ENCODE data around the gene PNPLA4. TPM values are rescaled to one million over a fixed set of nuclear protein-coding genes. Genes with fewer than 3 reads are reported as not detected.
A peak's percentile ranks its signal among the peaks of the same experiment; 100 is the strongest.

The PNPLA4 gene
- total RNA-seq, 1 donor from 2014 or later, result 11.4 TPM

DNA sequence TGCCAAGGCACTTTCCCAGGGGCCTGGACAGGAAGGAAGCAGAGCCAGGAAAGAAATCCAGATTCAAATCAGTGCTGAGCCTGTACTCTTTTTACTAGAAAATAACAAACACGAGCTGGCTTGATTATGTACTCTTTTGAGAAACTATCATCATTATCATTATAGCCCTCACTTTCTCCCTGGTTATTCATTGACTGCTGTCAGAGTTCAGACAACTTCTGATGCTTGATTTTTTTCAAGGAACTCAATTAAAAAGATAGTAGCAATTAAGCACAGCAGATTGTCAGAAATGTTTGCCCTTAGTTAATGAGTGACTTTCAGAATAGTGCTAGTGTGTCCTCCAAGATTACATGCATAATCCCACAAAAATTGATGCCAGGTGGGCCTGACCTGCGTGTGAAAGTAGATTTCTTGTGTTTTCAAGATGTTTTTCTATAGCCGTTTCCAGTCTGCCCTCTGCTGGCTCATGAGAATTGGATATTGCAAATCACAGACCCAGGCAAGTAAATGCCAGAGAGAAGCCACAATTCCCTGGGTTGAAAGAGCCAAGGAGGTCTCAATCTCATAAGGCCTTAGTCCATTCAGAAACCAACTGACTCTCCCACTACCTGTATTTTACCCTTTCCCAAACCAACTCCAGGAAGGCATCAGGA is 14.3 kb upstream of the PNPLA4 start:
- no peak overlapping the region for H3K4me3 ChIP-seq
- H3K4me1 ChIP-seq, result no peaks in the 10 kb centered on the region
- intact Hi-C loops (cut with DNase I), result no loop called here
- H3K36me3 ChIP-seq, result no peaks in the 10 kb centered on the region
- DNase-seq, result no peak
- H3K27ac ChIP-seq, result no peak overlapping the region
- ATAC-seq, result no peak
- H3K27me3 ChIP-seq (ENCODE audit: low read depth), result no peaks in the 10 kb centered on the region
- H3K9me3 ChIP-seq, result no peaks in the 10 kb centered on the region
- TF ChIP-seq CTCF (IDR thresholded peaks at IDR 0.05), result no peak

- Histone ChIP-seq H3K36me3 (no peaks in the 10 kb centered on the region), H3K4me3 (no peak overlapping the region), H3K9me3 (no peaks in the 10 kb centered on the region), H3K27me3 (ENCODE audit: low read depth) (no peaks in the 10 kb centered on the region), H3K27ac (no peak overlapping the region), H3K4me1 (no peaks in the 10 kb centered on the region)
- no peak for ATAC-seq
- intact Hi-C loops (cut with DNase I), result no loop called here
- TF ChIP-seq CTCF (IDR thresholded peaks at IDR 0.05), result no peak
- DNase-seq, result no peak
Observed at GRCh38 chrX:7934026-7934425, 6.8 kb upstream of the PNPLA4 start.

- Histone ChIP-seq H3K27ac (peak overlapping the region; percentile 84), H3K4me1 (no peaks in the 10 kb centered on the region), H3K36me3 (no peaks in the 10 kb centered on the region), H3K9me3 (no peaks in the 10 kb centered on the region), H3K27me3 (ENCODE audit: low read depth) (no peaks in the 10 kb centered on the region), H3K4me3 (peak overlapping the region; percentile 59)
- DNase-seq, result no peak
- no peak for TF ChIP-seq CTCF (IDR thresholded peaks at IDR 0.05)
- intact Hi-C loops (cut with DNase I), result no loop called here
- ATAC-seq, result peak; percentile 85
Observed at GRCh38 chrX:7926914-7927258, 327 bp downstream of the PNPLA4 start.

DNA sequence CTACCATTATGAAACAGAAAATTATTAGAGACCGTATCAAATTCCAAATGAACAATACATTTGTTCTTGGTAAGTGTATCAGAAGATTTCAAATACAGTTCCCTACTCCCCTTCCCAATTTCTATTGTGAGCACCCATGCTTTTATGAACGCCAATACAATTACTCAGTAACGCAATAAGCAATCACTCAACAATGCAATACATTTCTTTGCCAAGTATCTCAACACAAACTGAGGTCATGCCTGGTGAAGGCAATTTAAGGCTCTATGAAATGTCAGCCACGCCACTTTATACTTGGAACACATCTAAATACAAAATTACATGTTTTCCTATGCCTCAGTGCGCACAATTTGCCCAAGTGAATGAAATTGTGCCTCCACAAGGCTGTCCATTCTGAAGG is 712 bp downstream of the PNPLA4 start:
- no peaks in the 10 kb centered on the region for H3K4me1 ChIP-seq
- intact Hi-C loops (cut with DNase I), result no loop called here
- DNase-seq (no peak), ATAC-seq (no peak)
- no peaks in the 10 kb centered on the region for H3K27me3 ChIP-seq (ENCODE audit: low read depth)
- peak overlapping the region; percentile 59 for H3K4me3 ChIP-seq
- no peaks in the 10 kb centered on the region for H3K9me3 ChIP-seq
- TF ChIP-seq CTCF (IDR thresholded peaks at IDR 0.05), result no peak
- peak overlapping the region; percentile 84 for H3K27ac ChIP-seq
- peaks cover under 1% of the 10 kb centered on the region for H3K36me3 ChIP-seq

DNA sequence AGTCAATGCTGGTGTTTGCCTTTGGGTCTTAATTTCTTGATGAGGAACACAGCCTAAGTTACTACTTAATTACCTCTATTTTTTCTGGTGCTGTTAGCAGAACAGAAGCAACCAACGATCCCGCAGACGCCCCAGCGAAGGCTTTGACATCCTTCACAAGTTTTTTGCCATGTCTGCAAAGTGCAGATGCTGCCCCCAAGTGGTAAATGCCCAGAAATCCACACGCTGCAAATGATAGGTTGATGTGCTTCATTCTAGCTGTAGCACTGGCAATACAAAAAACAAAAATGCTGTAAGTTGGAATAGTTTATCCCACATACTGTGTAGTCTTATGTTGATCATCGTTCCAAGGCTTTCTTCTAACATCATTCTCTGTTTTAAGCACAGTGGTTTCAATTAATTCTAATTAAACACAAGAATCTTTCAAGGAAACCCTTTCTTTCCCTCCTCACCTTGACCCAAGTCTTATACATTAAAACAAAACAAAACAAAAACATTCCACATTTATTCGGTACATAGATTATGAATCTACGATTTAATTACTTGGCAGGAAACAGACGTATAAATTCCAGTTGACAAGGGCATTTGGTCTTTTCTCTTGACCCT is 1.2 kb downstream of the PNPLA4 start:
- peak; percentile 45 for DNase-seq
- Histone ChIP-seq H3K4me3 (no peak overlapping the region), H3K27me3 (ENCODE audit: low read depth) (no peaks in the 10 kb centered on the region), H3K4me1 (no peaks in the 10 kb centered on the region), H3K36me3 (peaks cover 5% of the 10 kb centered on the region), H3K27ac (no peak overlapping the region), H3K9me3 (no peaks in the 10 kb centered on the region)
- ATAC-seq, result peak; percentile 51 to 53
- intact Hi-C loops (cut with DNase I), result no loop called here
- TF ChIP-seq CTCF (IDR thresholded peaks at IDR 0.05), result peak; percentile 60

Data from lower lobe of right lung (tissue), 2 donors.